HepG2 (cell line): Measurements from ENCODE around the gene SYNGAP1. TPM values are rescaled to one million over a fixed set of nuclear protein-coding genes. Genes with fewer than 3 reads are reported as not detected.

Experiments used
- ATAC-seq: fragments of 200-7000 bp; cut with Tn5 transposase; 3 replicates; pipeline ENCODE4 v1.9.1; 2020; ENCODE audit warnings: mild to moderate bottlenecking, moderate library complexity
- BruUV-seq: library from RNA; stranded (reverse); fragments of 400-500 nt; replicated peaks from 2 replicates; lab custom pipeline; 2021; lab: Mats Ljungman, UMichigan
- CTCF ChIA-PET: fragments of 300-600 bp; formaldehyde crosslinking; extraction: SDS; loops from one replicate; lab custom pipeline; 2021; ENCODE audit warnings: low total read pairs, inconsistent platforms, low intra/inter-chr PET ratio; lab: Yijun Ruan, JAX
- POLR2A ChIA-PET: fragments of 350-600 bp; sonication (Branson Sonifier 250); formaldehyde crosslinking; loops from one replicate; lab custom pipeline; 2020; ENCODE audit warnings: antibody characterized with exemption, inconsistent platforms; lab: Yijun Ruan, JAX
- DNase-seq: peaks from one replicate; pipeline ENCODE4 v3.0.0-alpha.2; 2015; ENCODE audit warnings: low spot score
- FAIRE-seq: peaks from 3 replicates; lab custom pipeline; 2011; peaks lifted over from hg19 to GRCh38; lab: Jason Lieb, UNC
- H2AFZ ChIP-seq: one replicate; pipeline ENCODE4 v1.6.1; 2011; ENCODE audit warnings: low read length, inconsistent platforms
- H3K27ac ChIP-seq: fragments of 300-600 bp; 3 replicates; pipeline ENCODE4 v1.8.0; 2011; ENCODE audit warnings: mixed run types, mild to moderate bottlenecking, mixed read lengths, low read length, inconsistent platforms; ENCODE audit not compliant: insufficient read depth; ENCODE audit errors: extremely low read length
- H3K27me3 ChIP-seq, 2 experiments: fragments of 200-600 bp in 1 of 2; 2 replicates in 1 of 2; 3 replicates in 1 of 2; pipeline versions ENCODE4 v1.6.0 to v1.8.0; 2011; ENCODE audit warnings: low read length in 2 of 2, mild to moderate bottlenecking in 2 of 2, moderate library complexity in 2 of 2, inconsistent platforms in 1 of 2; ENCODE audit not compliant: insufficient read depth in 2 of 2, control insufficient read depth in 1 of 2
- H3K36me3 ChIP-seq, 2 experiments: fragments of 200-600 bp in 1 of 2; replicated peaks in 1 of 2; 2 replicates in 1 of 2; 3 replicates in 1 of 2; pipeline versions ENCODE4 v1.5.1 to v1.8.0; 2011; ENCODE audit warnings: low read length in 2 of 2, inconsistent platforms in 1 of 2; ENCODE audit not compliant: insufficient read depth in 2 of 2, control insufficient read depth in 1 of 2
- H3K4me1 ChIP-seq: 2 replicates; pipeline ENCODE4 v1.5.1; 2012; ENCODE audit warnings: low read length, inconsistent platforms; ENCODE audit not compliant: insufficient read depth
- H3K4me2 ChIP-seq: 2 replicates; pipeline ENCODE4 v1.6.0; 2011; ENCODE audit warnings: low read depth, low read length, inconsistent platforms
- H3K4me3 ChIP-seq, 3 experiments: fragments of 200-600 bp in 1 of 3; sonication (generic), shearing (Covaris generic) in 1 of 3; replicated peaks in 1 of 3; 2 replicates each; pipeline ENCODE4 v1.5.1; 2011 to 2016; ENCODE audit warnings: low read length in 3 of 3, inconsistent platforms in 2 of 3, low read depth in 2 of 3, mild to moderate bottlenecking in 2 of 3, control low read depth in 1 of 3, mixed read lengths in 1 of 3; ENCODE audit not compliant: insufficient read depth in 1 of 3
- H3K79me2 ChIP-seq: one replicate; pipeline ENCODE4 v1.6.1; 2011; ENCODE audit warnings: low read length, inconsistent platforms; ENCODE audit not compliant: insufficient read depth
- H3K9ac ChIP-seq: 2 replicates; pipeline ENCODE4 v1.6.0; 2011; ENCODE audit warnings: mild to moderate bottlenecking, low read depth, low read length, inconsistent platforms; ENCODE audit not compliant: insufficient read depth
- H3K9me3 ChIP-seq: 2 replicates; pipeline ENCODE4 v1.5.1; 2012; ENCODE audit warnings: mild to moderate bottlenecking, low read length
- H4K20me1 ChIP-seq: 2 replicates; pipeline ENCODE4 v1.6.0; 2011; ENCODE audit warnings: inconsistent platforms, mild to moderate bottlenecking, low read length, moderate library complexity; ENCODE audit not compliant: insufficient read depth
- CBFB ChIP-seq: sonication (generic); formaldehyde crosslinking; IDR thresholded peaks from 2 replicates; pipeline ENCODE4 v1.4.0; 2020; ENCODE audit warnings: missing genetic modification reagents
- FOXO1 ChIP-seq: sonication (generic); formaldehyde crosslinking; IDR thresholded peaks from 2 replicates; pipeline ENCODE4 v1.4.0; 2020; ENCODE audit warnings: missing genetic modification reagents
- HNRNPL ChIP-seq: fragments of 200-400 bp; formaldehyde crosslinking; IDR thresholded peaks from 2 replicates; pipeline ENCODE4 v1.6.1; 2017; ENCODE audit warnings: mild to moderate bottlenecking, low read depth, low read length
- KDM1A ChIP-seq: IDR thresholded peaks from 2 replicates; pipeline ENCODE4 v1.6.1; 2016; ENCODE audit warnings: missing compliant biosample characterization
- NCOA2 ChIP-seq: sonication (generic); formaldehyde crosslinking; IDR thresholded peaks from 2 replicates; pipeline ENCODE4 v1.8.0; 2022; ENCODE audit warnings: inconsistent platforms
- RXRB ChIP-seq: IDR thresholded peaks from 2 replicates; pipeline ENCODE4 v1.6.1; 2016; ENCODE audit warnings: borderline replicate concordance, missing genetic modification reagents, missing compliant biosample characterization
- TCF12 ChIP-seq, 2 experiments: fragments of 450-650 bp in 1 of 2; sonication (generic) in 1 of 2; formaldehyde crosslinking in 1 of 2; IDR thresholded peaks; 2 replicates each; pipeline versions ENCODE4 v1.6.1 to v1.8.0; 2017 to 2022; ENCODE audit warnings: antibody characterized with exemption in 1 of 2, mild to moderate bottlenecking in 1 of 2, missing genetic modification reagents in 1 of 2, moderate library complexity in 1 of 2
- ZFAT ChIP-seq: sonication (generic); formaldehyde crosslinking; conservative IDR thresholded peaks from 2 replicates; pipeline ENCODE4 v1.8.1; 2023; ENCODE audit warnings: missing genetic modification reagents, inconsistent platforms
- ZFP41 ChIP-seq: sonication (generic); formaldehyde crosslinking; IDR thresholded peaks from 2 replicates; pipeline ENCODE4 v1.4.0; 2020; ENCODE audit warnings: mild to moderate bottlenecking, missing genetic modification reagents, borderline replicate concordance
- ZMYM4 ChIP-seq: sonication (generic); formaldehyde crosslinking; IDR thresholded peaks from 2 replicates; pipeline ENCODE4 v1.8.1; 2023; ENCODE audit warnings: mild to moderate bottlenecking, missing genetic modification reagents
- WGBS: methylation state at CpG from one replicate; pipeline ENCODE4 v1.1.6; 2017; ENCODE audit warnings: low lambda C conversion rate; 5-methylcytosine and 5-hydroxymethylcytosine counted together
- in situ Hi-C: cut with HindIII; loops from 2 replicates; pipeline ENCODE4 v1.10.0; 2017; ENCODE audit warnings: low pct_unique_long_range_greater_than_20kb; ENCODE audit not compliant: extremely low pct_ligation_motif_present
- intact Hi-C: fragments of 100-400 bp; cut with micrococcal nuclease; formaldehyde crosslinking; loops from one replicate; pipeline ENCODE4 v1.10.0; 2022; ENCODE audit not compliant: unreplicated experiment
- polyA plus RNA-seq, 8 experiments: library from polyadenylated mRNA; depleted of rRNA in 3 of 8; stranded (reverse) in 7 of 8; unstranded in 1 of 8; fragments of >200 nt; fragmentation: Illumina TruSeq in 4 of 8; extraction: Trizol in 4 of 8; gene quantifications; 2 replicates each; pipeline versions ENCODE4 v1.2.1 to v1.2.3, GENCODE V29; 2011 to 2016; ENCODE audit warnings: low read depth in 4 of 8, missing spikeins in 1 of 8, mixed read lengths in 1 of 8; ENCODE audit not compliant: insufficient read depth in 1 of 8
- total RNA-seq, 5 experiments: library from RNA; depleted of rRNA; stranded (reverse); fragments of >200 nt; fragmentation: Illumina TruSeq; extraction: Trizol; gene quantifications; 2 replicates each; pipeline ENCODE4 v1.2.3, GENCODE V29; 2016; ENCODE audit warnings: low read depth in 1 of 5
- TF ChIP-seq, protein P1 (sequence below): sonication (generic); formaldehyde crosslinking; IDR thresholded peaks from 2 replicates; pipeline ENCODE4 v1.4.0; 2020; ENCODE audit warnings: mild to moderate bottlenecking, missing genetic modification reagents
- TF ChIP-seq, protein P2 (sequence below): sonication (generic); formaldehyde crosslinking; IDR thresholded peaks from 2 replicates; pipeline ENCODE4 v1.5.0; 2020; ENCODE audit warnings: mild to moderate bottlenecking, missing genetic modification reagents

SYNGAP1 gene
- total and polyA plus RNA-seq, 2 of the 13 experiments (the other 11 are each of a cell fraction or from before 2014, with no cell fraction given): 0.75 to 1.1 TPM

DNA sequence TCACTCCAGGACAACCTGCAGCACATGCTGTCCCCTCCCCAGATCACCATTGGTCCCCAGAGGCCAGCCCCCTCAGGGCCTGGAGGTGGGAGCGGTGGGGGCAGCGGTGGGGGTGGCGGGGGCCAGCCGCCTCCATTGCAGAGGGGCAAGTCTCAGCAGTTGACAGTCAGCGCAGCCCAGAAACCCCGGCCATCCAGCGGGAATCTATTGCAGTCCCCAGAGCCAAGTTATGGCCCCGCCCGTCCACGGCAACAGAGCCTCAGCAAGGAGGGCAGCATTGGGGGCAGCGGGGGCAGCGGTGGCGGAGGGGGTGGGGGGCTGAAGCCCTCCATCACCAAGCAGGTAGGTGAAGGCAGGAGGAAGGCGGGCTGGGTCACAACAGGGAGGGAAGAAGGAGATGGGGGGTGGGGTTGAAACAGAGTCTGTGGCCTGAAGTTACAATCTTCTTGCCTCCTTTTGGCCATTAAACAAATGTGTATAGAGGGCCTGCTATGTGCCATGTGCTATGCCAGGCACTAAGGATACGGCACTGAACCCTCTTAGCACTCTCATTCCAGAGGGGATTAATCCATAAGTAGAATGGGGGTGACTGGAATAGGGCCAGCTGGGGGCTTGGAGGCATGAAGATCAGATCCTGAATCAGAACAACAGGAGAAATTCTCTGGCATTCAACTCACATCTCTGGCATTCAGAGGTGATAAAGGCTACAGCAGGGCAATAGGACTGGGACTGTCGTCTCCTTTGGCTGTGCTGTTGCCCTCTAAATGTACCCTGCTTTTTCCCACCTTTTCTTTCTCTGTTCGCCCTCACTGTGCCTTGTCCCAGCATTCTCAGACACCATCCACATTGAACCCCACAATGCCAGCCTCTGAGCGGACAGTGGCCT is 24.0 kb downstream of the SYNGAP1 start:
- Histone ChIP-seq H3K79me2 (no peaks in the 10 kb centered on the region), H3K4me2 (no peak overlapping the region), H3K36me3 (no peaks in the 10 kb centered on the region), H3K9ac (no peak overlapping the region), H3K4me3 (no peak overlapping the region), H2AFZ (no peak overlapping the region), H3K4me1 (no peaks in the 10 kb centered on the region), H4K20me1 (no peaks in the 10 kb centered on the region), H3K9me3 (no peaks in the 10 kb centered on the region), H3K27me3 (no peaks in the 10 kb centered on the region; a peak in 1 of 5 replicates), H3K27ac (no peak overlapping the region)
- in situ Hi-C loops (no loop called here), intact Hi-C loops (no loop called here)
- ChIA-PET CTCF (no interaction called here), POLR2A (interaction anchor here (3.2 kb wide), 1 partner anchor 10 kb away, joined by 13 read pairs; the partner anchor contains the start of gene ZBTB9)
- no TSS peak for BruUV-seq
- 87% methylated on average over 18 of the region's 18 CpGs for WGBS
- no peak for TF ChIP-seq FOXO1
- no peak for TF ChIP-seq KDM1A (CRISPR knock-in tag)
- TF ChIP-seq, protein P1, sequence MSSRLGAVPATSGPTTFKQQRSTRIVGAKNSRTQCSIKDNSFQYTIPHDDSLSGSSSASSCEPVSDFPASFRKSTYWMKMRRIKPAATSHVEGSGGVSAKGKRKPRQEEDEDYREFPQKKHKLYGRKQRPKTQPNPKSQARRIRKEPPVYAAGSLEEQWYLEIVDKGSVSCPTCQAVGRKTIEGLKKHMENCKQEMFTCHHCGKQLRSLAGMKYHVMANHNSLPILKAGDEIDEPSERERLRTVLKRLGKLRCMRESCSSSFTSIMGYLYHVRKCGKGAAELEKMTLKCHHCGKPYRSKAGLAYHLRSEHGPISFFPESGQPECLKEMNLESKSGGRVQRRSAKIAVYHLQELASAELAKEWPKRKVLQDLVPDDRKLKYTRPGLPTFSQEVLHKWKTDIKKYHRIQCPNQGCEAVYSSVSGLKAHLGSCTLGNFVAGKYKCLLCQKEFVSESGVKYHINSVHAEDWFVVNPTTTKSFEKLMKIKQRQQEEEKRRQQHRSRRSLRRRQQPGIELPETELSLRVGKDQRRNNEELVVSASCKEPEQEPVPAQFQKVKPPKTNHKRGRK (CRISPR knock-in tag): no peak
- no peak for TF ChIP-seq ZFP41 (CRISPR knock-in tag)
- TF ChIP-seq RXRB (CRISPR knock-in tag): no peak
- TF ChIP-seq, protein P2, sequence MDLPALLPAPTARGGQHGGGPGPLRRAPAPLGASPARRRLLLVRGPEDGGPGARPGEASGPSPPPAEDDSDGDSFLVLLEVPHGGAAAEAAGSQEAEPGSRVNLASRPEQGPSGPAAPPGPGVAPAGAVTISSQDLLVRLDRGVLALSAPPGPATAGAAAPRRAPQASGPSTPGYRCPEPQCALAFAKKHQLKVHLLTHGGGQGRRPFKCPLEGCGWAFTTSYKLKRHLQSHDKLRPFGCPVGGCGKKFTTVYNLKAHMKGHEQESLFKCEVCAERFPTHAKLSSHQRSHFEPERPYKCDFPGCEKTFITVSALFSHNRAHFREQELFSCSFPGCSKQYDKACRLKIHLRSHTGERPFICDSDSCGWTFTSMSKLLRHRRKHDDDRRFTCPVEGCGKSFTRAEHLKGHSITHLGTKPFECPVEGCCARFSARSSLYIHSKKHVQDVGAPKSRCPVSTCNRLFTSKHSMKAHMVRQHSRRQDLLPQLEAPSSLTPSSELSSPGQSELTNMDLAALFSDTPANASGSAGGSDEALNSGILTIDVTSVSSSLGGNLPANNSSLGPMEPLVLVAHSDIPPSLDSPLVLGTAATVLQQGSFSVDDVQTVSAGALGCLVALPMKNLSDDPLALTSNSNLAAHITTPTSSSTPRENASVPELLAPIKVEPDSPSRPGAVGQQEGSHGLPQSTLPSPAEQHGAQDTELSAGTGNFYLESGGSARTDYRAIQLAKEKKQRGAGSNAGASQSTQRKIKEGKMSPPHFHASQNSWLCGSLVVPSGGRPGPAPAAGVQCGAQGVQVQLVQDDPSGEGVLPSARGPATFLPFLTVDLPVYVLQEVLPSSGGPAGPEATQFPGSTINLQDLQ (CRISPR knock-in tag): no peak
- TF ChIP-seq CBFB (CRISPR knock-in tag): no peak
- no peak for TF ChIP-seq ZFAT (CRISPR knock-in tag)
- TF ChIP-seq TCF12 (IDR thresholded peaks at IDR 0.05): no peak
- TF ChIP-seq TCF12 (CRISPR knock-in tag; IDR thresholded peaks at IDR 0.05): no peak
- TF ChIP-seq HNRNPL: no peak
- no peak for TF ChIP-seq NCOA2 (CRISPR knock-in tag)
- TF ChIP-seq ZMYM4 (CRISPR knock-in tag): no peak
- FAIRE-seq (no peak), DNase-seq (no peak), ATAC-seq (no peak)
